Measurements from ENCODE around the gene WDTC1. TPM values are rescaled to one million over a fixed set of nuclear protein-coding genes. Genes with fewer than 3 reads are reported as not detected.

Gene WDTC1
- total and polyA plus RNA-seq, 2 of the 13 experiments (the other 11 are each of a cell fraction or from before 2014, with no cell fraction given), result 5.5 TPM

- peak; percentile 77; the same call in 1 of the 2 replicates for TF ChIP-seq ZFP1 (CRISPR knock-in tag; IDR thresholded peaks at IDR 0.05)
- TF ChIP-seq ZNF121 (CRISPR knock-in tag; IDR thresholded peaks at IDR 0.05), result no peak
- no peak; the same call in 1 of the 2 replicates for TF ChIP-seq KLF15 (CRISPR knock-in tag; IDR thresholded peaks at IDR 0.05; ENCODE audit: borderline replicate concordance)
- no peak for TF ChIP-seq USF2 (IDR thresholded peaks at IDR 0.05; ENCODE audit: low read depth, low read length)
- 0 out of 2 replicates have a peak, but pooled peaks have one; percentile 51 for TF ChIP-seq USF2 (CRISPR knock-in tag; IDR thresholded peaks at IDR 0.05; ENCODE audit: borderline replicate concordance)
- no peak for TF ChIP-seq MTF1 (CRISPR knock-in tag; IDR thresholded peaks at IDR 0.05)
- TF ChIP-seq CAMTA2 (CRISPR knock-in tag; IDR thresholded peaks at IDR 0.05; ENCODE audit: borderline replicate concordance), result no peak
- TF ChIP-seq ZNF777 (CRISPR knock-in tag; IDR thresholded peaks at IDR 0.05), result peak; percentile 72
- TF ChIP-seq CC2D1A (CRISPR knock-in tag; IDR thresholded peaks at IDR 0.05), result no peak
- TF ChIP-seq TBL1XR1 (IDR thresholded peaks at IDR 0.05; ENCODE audit: borderline replicate concordance, low read length, partially characterized antibody), result peak; percentile 55
- no peak for TF ChIP-seq DPF2 (CRISPR knock-in tag; IDR thresholded peaks at IDR 0.05; ENCODE audit: borderline replicate concordance, low read depth)
- TF ChIP-seq ZSCAN30 (CRISPR knock-in tag; IDR thresholded peaks at IDR 0.05), result no peak
- peak; percentile 67; the same call in 1 of the 2 replicates for TF ChIP-seq FOXA3 (CRISPR knock-in tag; IDR thresholded peaks at IDR 0.05)
- TF ChIP-seq FOXO1 (CRISPR knock-in tag; IDR thresholded peaks at IDR 0.05), result peak; percentile 53; the same call in 1 of the 2 replicates
- no peak for TF ChIP-seq MLXIP (CRISPR knock-in tag; IDR thresholded peaks at IDR 0.05; ENCODE audit: borderline replicate concordance)
- TF ChIP-seq KLF16 (CRISPR knock-in tag; IDR thresholded peaks at IDR 0.05), result peak; percentile 94 to 99
- peak; percentile 87; the same call in 1 of the 2 replicates for TF ChIP-seq ZNF556 (CRISPR knock-in tag; IDR thresholded peaks at IDR 0.05; ENCODE audit: borderline replicate concordance)
- TF ChIP-seq HNRNPUL1 (IDR thresholded peaks at IDR 0.05; ENCODE audit: low read depth, low read length), result peak; percentile 66; the same call in 1 of the 2 replicates
- TF ChIP-seq IKZF1 (IDR thresholded peaks at IDR 0.05), result no peak
- TF ChIP-seq ETV6 (CRISPR knock-in tag; conservative IDR thresholded peaks at IDR 0.05), result peak; percentile 94
- TF ChIP-seq ZNF75D (CRISPR knock-in tag; IDR thresholded peaks at IDR 0.05; ENCODE audit: borderline replicate concordance), result no peak
- TF ChIP-seq AGO2 (optimal IDR thresholded peaks at IDR 0.05; ENCODE audit: low read depth, low read length), result peak; percentile 63
- 0 out of 2 replicates have a peak, but pooled peaks have one; percentile 51 for TF ChIP-seq ZNF550 (CRISPR knock-in tag; IDR thresholded peaks at IDR 0.05; ENCODE audit: borderline replicate concordance)
- TF ChIP-seq FIP1L1 (IDR thresholded peaks at IDR 0.05; ENCODE audit: borderline replicate concordance, insufficient read depth, low read depth, low read length), result no peak
- TF ChIP-seq ZNF781 (CRISPR knock-in tag; IDR thresholded peaks at IDR 0.05; ENCODE audit: borderline replicate concordance, not compliant biosample characterization), result peak; percentile 87
These were observed 87.6 kb downstream of the WDTC1 start, which contains the start of gene TMEM222 (continued) for GRCh38 chr1:27321813-27322568.
